Suppressor macrophage treated with lipopolysaccharide for 1 hour (primary cell): ENCODE results near the gene ABCG8.

ENCODE experiments used
- DNase-seq, 3 donors: peaks; one replicate each; pipeline ENCODE4 v3.0.0-alpha.2; 2020 to 2022

The ABCG8 gene

GRCh38 chr2:43927442-43927841 is 88.7 kb downstream of the ABCG8 start:
- no peak for DNase-seq

DNA sequence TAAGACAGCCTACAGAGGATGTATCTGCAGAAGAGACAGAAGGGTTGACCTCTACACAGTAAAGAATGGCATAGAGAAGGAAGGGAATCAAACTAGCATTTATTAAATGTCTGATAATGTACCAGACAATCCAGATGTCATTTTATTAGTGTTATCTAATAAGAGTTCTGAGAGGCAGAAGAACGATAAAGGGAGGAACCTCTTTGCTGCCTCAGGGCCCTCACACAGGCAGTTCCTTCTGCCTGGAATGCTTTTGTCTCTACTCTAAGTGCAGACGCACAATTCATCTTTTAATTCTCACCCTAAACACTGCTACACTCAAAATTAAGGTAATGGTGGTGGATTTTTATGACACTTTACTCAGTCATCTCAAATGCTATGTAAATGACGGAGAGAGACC is 92.5 kb downstream of the ABCG8 start:
- no peak for DNase-seq
